ENCODE measurements around the gene FOXP1. TPM values are rescaled to one million over a fixed set of nuclear protein-coding genes. Genes with fewer than 3 reads are reported as not detected.
"Not testable (repeated sequence)": the region's sequence is repeated elsewhere in the genome, so short reads cannot be mapped to it uniquely, and the experiment has no call there.

The FOXP1 gene
- total RNA-seq, 1 donor from 2014 or later = 31.1 TPM

GRCh38 chr3:70981231-70981880 lies 602.2 kb downstream of the FOXP1 start:
- Mint-ChIP-seq H3K27me3 (ENCODE audit: unreplicated experiment) (no peaks in the 10 kb centered on the region), H3K4me1 (ENCODE audit: low read depth, unreplicated experiment) (peaks cover 15% of the 10 kb centered on the region), H3K9me3 (ENCODE audit: unreplicated experiment) (no peaks in the 10 kb centered on the region), H3K36me3 (ENCODE audit: unreplicated experiment) (no peaks in the 10 kb centered on the region), H3K27ac (ENCODE audit: unreplicated experiment) (peak overlapping the region; percentile 34), H3K4me3 (ENCODE audit: unreplicated experiment) (no peak overlapping the region)
- no peak for TF ChIP-seq CTCF (IDR thresholded peaks at IDR 0.05; ENCODE audit: partially characterized antibody, unreplicated experiment)
- no peak for DNase-seq

- no peaks in the 10 kb centered on the region for H3K36me3 Mint-ChIP-seq (ENCODE audit: unreplicated experiment)
- DNase-seq = no peak
- no peak for TF ChIP-seq CTCF (IDR thresholded peaks at IDR 0.05; ENCODE audit: partially characterized antibody, unreplicated experiment)
- no peak overlapping the region for H3K27ac Mint-ChIP-seq (ENCODE audit: unreplicated experiment)
- H3K27me3 Mint-ChIP-seq (ENCODE audit: unreplicated experiment) = no peaks in the 10 kb centered on the region
- no peak overlapping the region for H3K4me3 Mint-ChIP-seq (ENCODE audit: unreplicated experiment)
- peaks cover 15% of the 10 kb centered on the region for H3K4me1 Mint-ChIP-seq (ENCODE audit: low read depth, unreplicated experiment)
- no peaks in the 10 kb centered on the region for H3K9me3 Mint-ChIP-seq (ENCODE audit: unreplicated experiment)
These were observed 602.8 kb downstream of the FOXP1 start for GRCh38 chr3:70980646-70981170.

- Mint-ChIP-seq H3K27ac (ENCODE audit: unreplicated experiment) (no peak overlapping the region), H3K4me1 (ENCODE audit: low read depth, unreplicated experiment) (peaks cover 15% of the 10 kb centered on the region), H3K36me3 (ENCODE audit: unreplicated experiment) (no peaks in the 10 kb centered on the region), H3K27me3 (ENCODE audit: unreplicated experiment) (no peaks in the 10 kb centered on the region), H3K9me3 (ENCODE audit: unreplicated experiment) (no peaks in the 10 kb centered on the region), H3K4me3 (ENCODE audit: unreplicated experiment) (no peak overlapping the region)
- no peak for DNase-seq
- no peak for TF ChIP-seq CTCF (IDR thresholded peaks at IDR 0.05; ENCODE audit: partially characterized antibody, unreplicated experiment)
These were observed 603.4 kb downstream of the FOXP1 start for GRCh38 chr3:70979983-70980645.

- no peak overlapping the region for H3K4me3 Mint-ChIP-seq (ENCODE audit: unreplicated experiment)
- H3K9me3 Mint-ChIP-seq (ENCODE audit: unreplicated experiment) = no peaks in the 10 kb centered on the region
- H3K27me3 Mint-ChIP-seq (ENCODE audit: unreplicated experiment) = no peaks in the 10 kb centered on the region
- TF ChIP-seq CTCF (IDR thresholded peaks at IDR 0.05; ENCODE audit: partially characterized antibody, unreplicated experiment) = no peak
- peaks cover 12% of the 10 kb centered on the region for H3K4me1 Mint-ChIP-seq (ENCODE audit: low read depth, unreplicated experiment)
- H3K36me3 Mint-ChIP-seq (ENCODE audit: unreplicated experiment) = no peaks in the 10 kb centered on the region
- no peak overlapping the region for H3K27ac Mint-ChIP-seq (ENCODE audit: unreplicated experiment)
- DNase-seq = no peak
These were observed 605.8 kb downstream of the FOXP1 start for GRCh38 chr3:70977712-70978111.

- H3K4me1 Mint-ChIP-seq (ENCODE audit: low read depth, unreplicated experiment); DNase-seq; H3K27ac Mint-ChIP-seq (ENCODE audit: unreplicated experiment); H3K27me3 Mint-ChIP-seq (ENCODE audit: unreplicated experiment); H3K4me3 Mint-ChIP-seq (ENCODE audit: unreplicated experiment); H3K9me3 Mint-ChIP-seq (ENCODE audit: unreplicated experiment); H3K36me3 Mint-ChIP-seq (ENCODE audit: unreplicated experiment): not testable (repeated sequence)
These were observed 607.5 kb downstream of the FOXP1 start for GRCh38 chr3:70975981-70976380.

Data from glutamatergic neuron (in vitro differentiated cells).